Stimulated activated CD4-positive, alpha-beta T cell treated with anti-CD3 and anti-CD28 coated beads, Interleukin-2, amount 100 ng/mL, for 24 hours (primary cell): Measurements from ENCODE around the gene SH3GL1.

Source experiments
- DNase-seq, 2 donors: peaks; one replicate each; pipeline ENCODE4 v3.0.0-alpha.2; 2020

Gene SH3GL1

GRCh38 chr19:4400135-4400936 lies at the start of gene SH3GL1:
SH3GL1 (minus strand) TSS chr19:4400547; CDS start chr19:4400368, 179 bp downstream.
- DNase-seq: peak; percentile 94

- no peak for DNase-seq
Measured at GRCh38 chr19:4449639-4450028, 49.3 kb upstream of the SH3GL1 start.

- DNase-seq: no peak
Measured at GRCh38 chr19:4449022-4449638, 48.8 kb upstream of the SH3GL1 start.

GRCh38 chr19:4448147-4448985 lies 48.0 kb upstream of the SH3GL1 start:
- no peak for DNase-seq

GRCh38 chr19:4447327-4448146 lies 47.2 kb upstream of the SH3GL1 start:
- DNase-seq: no peak

GRCh38 chr19:4446704-4447200 lies 46.4 kb upstream of the SH3GL1 start:
- no peak for DNase-seq

- no peak for DNase-seq
Measured at GRCh38 chr19:4445963-4446703, 45.8 kb upstream of the SH3GL1 start.

GRCh38 chr19:4444765-4445741 lies 44.7 kb upstream of the SH3GL1 start:
- no peak for DNase-seq

GRCh38 chr19:4443966-4444764 lies 43.8 kb upstream of the SH3GL1 start:
- DNase-seq: no peak

- DNase-seq: no peak
Measured at GRCh38 chr19:4443188-4443587, 42.8 kb upstream of the SH3GL1 start.

- no peak for DNase-seq
Measured at GRCh38 chr19:4442819-4443146, 42.4 kb upstream of the SH3GL1 start.

- DNase-seq: no peak
Measured at GRCh38 chr19:4441994-4442818, 41.9 kb upstream of the SH3GL1 start.

GRCh38 chr19:4439243-4439642 lies 38.9 kb upstream of the SH3GL1 start:
- DNase-seq: no peak

GRCh38 chr19:4437103-4437502 lies 36.8 kb upstream of the SH3GL1 start:
- no peak for DNase-seq

GRCh38 chr19:4436231-4436630 lies 35.9 kb upstream of the SH3GL1 start:
- DNase-seq: no peak

GRCh38 chr19:4434391-4434790 lies 34.0 kb upstream of the SH3GL1 start:
- DNase-seq: no peak

GRCh38 chr19:4432918-4433506 lies 32.7 kb upstream of the SH3GL1 start:
- DNase-seq: no peak
